IMR-90 (cell line): ENCODE data around the gene ACTG2. TPM values are rescaled to one million over a fixed set of nuclear protein-coding genes. Genes with fewer than 3 reads are reported as not detected.

Experiments used
- ATAC-seq: fragments of 200-7000 bp; cut with Tn5 transposase; 2 replicates; pipeline ENCODE4 v1.9.1; 2020; ENCODE audit warnings: low read depth, mild to moderate bottlenecking, moderate library complexity
- BruUV-seq: library from RNA; stranded (reverse); fragments of 400-500 nt; replicated peaks from 2 replicates; lab custom pipeline; 2021; lab: Mats Ljungman, UMichigan
- CTCF ChIA-PET: fragments of 300-600 bp; formaldehyde crosslinking; extraction: SDS; loops from one replicate; lab custom pipeline; 2021; ENCODE audit warnings: antibody characterized with exemption; lab: Yijun Ruan, JAX
- POLR2A ChIA-PET: fragments of 300-600 bp; sonication (Branson Sonifier 250); formaldehyde crosslinking; loops from one replicate; lab custom pipeline; 2022; ENCODE audit warnings: antibody characterized with exemption; ENCODE audit not compliant: unreplicated experiment; lab: Charles Lee
- DNase-seq: peaks from one replicate; pipeline ENCODE4 v3.0.0; 2013
- H2AFZ ChIP-seq: replicated peaks from 2 replicates; pipeline ENCODE3; 2013; ENCODE audit warnings: low read length, mild to moderate bottlenecking; ENCODE audit not compliant: poor library complexity
- H2AK5ac ChIP-seq: 2 replicates; pipeline ENCODE4 v1.6.1; 2013; ENCODE audit warnings: low read depth, low read length, inconsistent platforms
- H2AK9ac ChIP-seq: replicated peaks from 2 replicates; pipeline ENCODE3; 2013; ENCODE audit warnings: mild to moderate bottlenecking, low read depth, low read length, moderate library complexity; ENCODE audit not compliant: poor library complexity
- H2BK120ac ChIP-seq: 2 replicates; pipeline ENCODE4 v1.6.1; 2013; ENCODE audit warnings: low read depth, low read length, inconsistent platforms
- H2BK15ac ChIP-seq: 3 replicates; pipeline ENCODE4 v1.6.1; 2013; ENCODE audit warnings: low read depth, low read length, inconsistent platforms
- H2BK20ac ChIP-seq: 2 replicates; pipeline ENCODE4 v1.6.1; 2013; ENCODE audit warnings: low read depth, mild to moderate bottlenecking, inconsistent platforms, low read length, moderate library complexity
- H2BK5ac ChIP-seq: 2 replicates; pipeline ENCODE4 v1.6.1; 2013; ENCODE audit warnings: mild to moderate bottlenecking, low read depth, low read length, inconsistent platforms; ENCODE audit not compliant: poor library complexity, severe bottlenecking
- H3K14ac ChIP-seq: replicated peaks from 2 replicates; pipeline ENCODE4 v1.6.1; 2013; ENCODE audit warnings: low read depth, low read length, inconsistent platforms
- H3K18ac ChIP-seq: 2 replicates; pipeline ENCODE4 v1.6.1; 2013; ENCODE audit warnings: low read depth, low read length, control low read depth
- H3K23ac ChIP-seq: 2 replicates; pipeline ENCODE4 v1.6.1; 2013; ENCODE audit warnings: low read depth, low read length, inconsistent platforms
- H3K27ac ChIP-seq: 2 replicates; pipeline ENCODE4 v1.5.1; 2013; ENCODE audit warnings: mild to moderate bottlenecking, control low read depth, low read length; ENCODE audit not compliant: insufficient read depth
- H3K27me3 ChIP-seq: 2 replicates; pipeline ENCODE4 v1.6.1; 2013; ENCODE audit warnings: low read length; ENCODE audit not compliant: control insufficient read depth, insufficient read depth
- H3K36me3 ChIP-seq: 2 replicates; pipeline ENCODE4 v1.6.1; 2013; ENCODE audit warnings: low read length, mixed read lengths; ENCODE audit not compliant: control insufficient read depth, insufficient read depth
- H3K4ac ChIP-seq: 2 replicates; pipeline ENCODE4 v1.6.1; 2013; ENCODE audit warnings: low read depth, low read length, inconsistent platforms
- H3K4me1 ChIP-seq: 2 replicates; pipeline ENCODE4 v1.6.1; 2013; ENCODE audit warnings: low read length, mixed read lengths; ENCODE audit not compliant: control insufficient read depth, insufficient read depth
- H3K4me2 ChIP-seq: 2 replicates; pipeline ENCODE4 v1.6.1; 2013; ENCODE audit warnings: low read depth, mild to moderate bottlenecking, control low read depth, low read length, moderate library complexity
- H3K4me3 ChIP-seq: 2 replicates; pipeline ENCODE4 v1.5.1; 2013; ENCODE audit warnings: low read depth, mild to moderate bottlenecking, control low read depth, low read length, moderate library complexity; ENCODE audit not compliant: insufficient read depth
- H3K56ac ChIP-seq: 2 replicates; pipeline ENCODE4 v1.6.1; 2013; ENCODE audit warnings: low read length, inconsistent platforms; ENCODE audit not compliant: insufficient read depth; ENCODE audit errors: extremely low read depth
- H3K79me1 ChIP-seq, 2 experiments: 2 replicates each; pipeline ENCODE4 v1.6.1; 2013; ENCODE audit warnings: low read length in 2 of 2, inconsistent platforms in 1 of 2, low read depth in 1 of 2
- H3K9ac ChIP-seq: 2 replicates; pipeline ENCODE4 v1.6.1; 2013; ENCODE audit warnings: low read depth, low read length, control low read depth
- H3K9me1 ChIP-seq: 2 replicates; pipeline ENCODE4 v1.6.1; 2013; ENCODE audit warnings: low read length, inconsistent platforms; ENCODE audit not compliant: insufficient read depth
- H3K9me3 ChIP-seq: 2 replicates; pipeline ENCODE4 v1.6.1; 2013; ENCODE audit warnings: low read length; ENCODE audit not compliant: control insufficient read depth, insufficient read depth
- H4K20me1 ChIP-seq: 2 replicates; pipeline ENCODE4 v1.6.1; 2013; ENCODE audit warnings: low read length, inconsistent platforms; ENCODE audit not compliant: insufficient read depth
- H4K5ac ChIP-seq: 2 replicates; pipeline ENCODE4 v1.6.1; 2013; ENCODE audit warnings: mild to moderate bottlenecking, low read depth, low read length, control low read depth
- H4K8ac ChIP-seq, 2 experiments: 2 replicates each; pipeline ENCODE4 v1.6.1; 2013; ENCODE audit warnings: low read depth in 2 of 2, low read length in 2 of 2, control low read depth in 1 of 2, inconsistent platforms in 1 of 2
- H4K91ac ChIP-seq: 2 replicates; pipeline ENCODE4 v1.6.1; 2013; ENCODE audit warnings: low read depth, low read length, inconsistent platforms; ENCODE audit not compliant: insufficient read depth
- CEBPB ChIP-seq: IDR thresholded peaks from 2 replicates; pipeline ENCODE4 v1.6.1; 2012; ENCODE audit warnings: low read depth, low read length, improper control_type of control experiment
- FOS ChIP-seq: fragments of 150-350 bp; IDR thresholded peaks from 2 replicates; pipeline ENCODE4 v1.6.1; 2016; ENCODE audit warnings: low read depth, low read length
- POLR2A ChIP-seq: IDR thresholded peaks from 2 replicates; pipeline ENCODE4 v1.6.1; 2012; ENCODE audit warnings: mild to moderate bottlenecking, low read depth, low read length
- RAD21 ChIP-seq: IDR thresholded peaks from 2 replicates; pipeline ENCODE4 v1.6.1; 2012; ENCODE audit warnings: low read length, improper control_type of control experiment
- RFX5 ChIP-seq: IDR thresholded peaks from 2 replicates; pipeline ENCODE4 v1.8.0; 2012; ENCODE audit warnings: low read depth, mild to moderate bottlenecking, low read length, moderate library complexity
- SMC3 ChIP-seq: fragments of 150-350 bp; IDR thresholded peaks from 2 replicates; pipeline ENCODE4 v1.6.1; 2016; ENCODE audit warnings: low read depth, mild to moderate bottlenecking, antibody characterized with exemption, low read length, moderate library complexity
- WGBS, 2 experiments: methylation state at CpG; one replicate each; pipeline versions ENCODE4 v1.1.5 to v1.1.7; 2013; ENCODE audit warnings: missing lambda C conversion rate in 2 of 2; ENCODE audit not compliant: insufficient read length in 1 of 2; ENCODE audit errors: extremely low coverage in 2 of 2; 5-methylcytosine and 5-hydroxymethylcytosine counted together
- dilution Hi-C: fragments of 300-500 bp; cut with HindIII; formaldehyde crosslinking; loops from one replicate; pipeline ENCODE4 v1.14.3; 2018; ENCODE audit warnings: low sequenced_read_pairs; ENCODE audit not compliant: unreplicated experiment
- in situ Hi-C: fragments of 300-500 bp; cut with MboI; formaldehyde crosslinking; loops from 3 replicates; pipeline ENCODE4 v1.14.3; 2019; ENCODE audit warnings: low sequenced_read_pairs, inconsistent platforms, mixed read lengths
- intact Hi-C: fragments of 100-400 bp; cut with micrococcal nuclease; formaldehyde crosslinking; loops from 2 replicates; pipeline ENCODE4 v1.10.0; 2022
- polyA plus RNA-seq, 3 experiments: library from polyadenylated mRNA; depleted of rRNA; stranded (reverse); fragments of >200 nt; gene quantifications; 2 replicates each; pipeline ENCODE4 v1.2.3, GENCODE V29; 2012; ENCODE audit warnings: low replicate concordance in 1 of 3
- total RNA-seq: library from RNA; depleted of rRNA; stranded (reverse); fragments of >200 nt; gene quantifications from 2 replicates; pipeline ENCODE4 v1.2.3, GENCODE V29; 2012
- TF ChIP-seq, protein P1 (sequence below): conservative IDR thresholded peaks from 2 replicates; pipeline ENCODE4 v1.5.1; 2012; ENCODE audit warnings: mild to moderate bottlenecking, low read depth, low read length, improper control_type of control experiment

Gene ACTG2
- total and polyA plus RNA-seq, 2 of the 4 experiments (the other 2 are of a cell fraction): 523 to 899 TPM

DNA sequence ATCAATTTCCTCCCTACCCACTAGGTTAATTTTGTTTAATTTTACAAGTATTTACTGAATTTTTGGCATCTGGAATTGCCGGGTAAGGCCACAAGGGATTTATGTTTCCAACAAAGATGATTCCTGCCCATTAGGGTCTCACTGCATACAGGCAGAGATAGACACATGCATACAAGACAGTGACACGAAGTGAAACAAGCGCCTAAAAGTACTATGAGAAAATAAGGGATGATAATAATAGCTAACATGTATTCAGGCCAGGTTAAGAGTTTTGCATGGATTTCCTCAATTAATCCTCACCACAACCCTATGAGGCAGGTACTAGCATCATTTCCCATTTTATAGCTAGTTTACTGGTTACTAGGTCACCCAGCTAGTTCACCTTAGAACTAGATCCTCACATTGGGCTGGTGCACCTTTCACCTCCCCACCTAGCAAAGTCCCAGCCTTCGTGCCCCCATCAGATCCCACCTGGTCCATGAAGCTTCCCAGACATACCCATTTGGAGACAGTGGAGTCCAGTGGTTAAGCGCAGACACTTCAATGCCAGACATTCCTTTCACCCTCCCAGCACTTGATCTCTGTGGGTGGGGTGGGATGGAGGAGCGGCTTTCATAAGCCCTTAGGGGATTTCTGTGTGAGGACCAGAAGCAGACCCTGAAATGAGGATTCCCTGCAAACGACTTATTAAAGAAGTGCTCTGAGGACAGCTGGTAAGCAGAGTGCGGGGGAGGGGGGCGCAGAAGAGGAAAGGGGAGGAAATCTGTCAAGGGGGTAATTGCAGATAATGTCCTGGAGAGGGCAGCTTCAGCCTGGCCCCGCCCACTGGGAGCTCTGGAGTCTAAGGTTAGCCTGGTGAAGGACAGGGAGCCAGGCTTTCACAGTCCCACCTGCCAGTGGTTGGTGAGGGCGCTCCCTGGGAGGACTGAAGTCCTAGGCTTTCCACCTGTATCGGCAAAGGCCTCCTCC is 28.1 kb downstream of the ACTG2 start:
- H3K36me3 ChIP-seq: peaks cover 33% of the 10 kb centered on the region
- peaks cover 1% of the 10 kb centered on the region for H3K9me1 ChIP-seq
- H4K91ac ChIP-seq: no peak overlapping the region
- no peak overlapping the region for H3K23ac ChIP-seq
- BruUV-seq: no TSS peak
- H3K4me1 ChIP-seq: no peaks in the 10 kb centered on the region
- dilution Hi-C loops (no loop called here), intact Hi-C loops (loop anchor here (1.0 to 10.0 kb wide), 2 partner anchors 226 to 474 kb away; partner anchors contain the start of gene BOLA3), in situ Hi-C loops (loop anchor here (10.0 kb wide), 1 partner anchor 224 kb away; the partner anchor contains the start of gene BOLA3)
- no peak for TF ChIP-seq POLR2A
- no peak for TF ChIP-seq RFX5
- no peak for TF ChIP-seq CEBPB
- TF ChIP-seq RAD21: peak; percentile 61
- TF ChIP-seq, protein P1, sequence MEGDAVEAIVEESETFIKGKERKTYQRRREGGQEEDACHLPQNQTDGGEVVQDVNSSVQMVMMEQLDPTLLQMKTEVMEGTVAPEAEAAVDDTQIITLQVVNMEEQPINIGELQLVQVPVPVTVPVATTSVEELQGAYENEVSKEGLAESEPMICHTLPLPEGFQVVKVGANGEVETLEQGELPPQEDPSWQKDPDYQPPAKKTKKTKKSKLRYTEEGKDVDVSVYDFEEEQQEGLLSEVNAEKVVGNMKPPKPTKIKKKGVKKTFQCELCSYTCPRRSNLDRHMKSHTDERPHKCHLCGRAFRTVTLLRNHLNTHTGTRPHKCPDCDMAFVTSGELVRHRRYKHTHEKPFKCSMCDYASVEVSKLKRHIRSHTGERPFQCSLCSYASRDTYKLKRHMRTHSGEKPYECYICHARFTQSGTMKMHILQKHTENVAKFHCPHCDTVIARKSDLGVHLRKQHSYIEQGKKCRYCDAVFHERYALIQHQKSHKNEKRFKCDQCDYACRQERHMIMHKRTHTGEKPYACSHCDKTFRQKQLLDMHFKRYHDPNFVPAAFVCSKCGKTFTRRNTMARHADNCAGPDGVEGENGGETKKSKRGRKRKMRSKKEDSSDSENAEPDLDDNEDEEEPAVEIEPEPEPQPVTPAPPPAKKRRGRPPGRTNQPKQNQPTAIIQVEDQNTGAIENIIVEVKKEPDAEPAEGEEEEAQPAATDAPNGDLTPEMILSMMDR: peak; percentile 60
- no peak for TF ChIP-seq FOS
- peak; percentile 58 for TF ChIP-seq SMC3
- peak overlapping the region; percentile 75 for H2AFZ ChIP-seq
- CTCF ChIA-PET: interaction anchor here (0.6 to 1.5 kb wide), 3 partner anchors 9 to 59 kb away, joined by 4 to 6 read pairs (median 4); no protein-coding TSS in a partner anchor
- H4K20me1 ChIP-seq: peaks cover 23% of the 10 kb centered on the region
- 0% methylated on average over 1 of the region's 12 CpGs; no CpG with 5 or more reads in 1 of the 2 experiments for WGBS, 2 experiments
- no peak overlapping the region for H2BK20ac ChIP-seq
- H3K79me1 ChIP-seq: peaks cover 0 to 1% of the 10 kb centered on the region in 2 experiments; a peak in 1 of 4 replicates
- no peak overlapping the region for H3K27ac ChIP-seq
- no peak overlapping the region for H2AK5ac ChIP-seq
- DNase-seq: peak; percentile 38
- H3K4ac ChIP-seq: no peak overlapping the region
- H3K9ac ChIP-seq: no peak overlapping the region
- H4K5ac ChIP-seq: no peak overlapping the region
- H2BK15ac ChIP-seq: no peak overlapping the region
- H3K18ac ChIP-seq: no peak overlapping the region
- no peak overlapping the region for H3K4me2 ChIP-seq
- no peak overlapping the region for H2BK120ac ChIP-seq
- no peak overlapping the region for H3K14ac ChIP-seq
- POLR2A ChIA-PET: no interaction called here
- no peak overlapping the region for H2BK5ac ChIP-seq
- no peaks in the 10 kb centered on the region for H3K27me3 ChIP-seq
- no peaks in the 10 kb centered on the region for H3K9me3 ChIP-seq
- ATAC-seq: peak; percentile 77
- no peak overlapping the region for H3K4me3 ChIP-seq
- H3K56ac ChIP-seq: no peak overlapping the region
- H4K8ac ChIP-seq: no peak overlapping the region
- H2AK9ac ChIP-seq: no peak overlapping the region
